HG03175 (cell line): Measurements from ENCODE around the gene TNF.
"Not testable (repeated sequence)": the region's sequence is repeated elsewhere in the genome, so short reads cannot be mapped to it uniquely, and the experiment has no call there.

Experiments used
- ATAC-seq: cut with Tn5 transposase; IDR thresholded peaks from one replicate; pipeline ENCODE4 v1.9.1; 2021; ENCODE audit warnings: mild to moderate bottlenecking, moderate library complexity; ENCODE audit not compliant: unreplicated experiment

The TNF gene

GRCh38 chr6:31543639-31544038, 31.7 kb upstream of the TNF start:
- no peak for ATAC-seq

- ATAC-seq: no peak
Observed at GRCh38 chr6:31544676-31545075, 30.7 kb upstream of the TNF start.

GRCh38 chr6:31545291-31545690, 30.1 kb upstream of the TNF start:
- ATAC-seq: no peak

- peak; percentile 49 for ATAC-seq
Observed at GRCh38 chr6:31546339-31546957, 28.9 kb upstream of the TNF start, which contains the start of gene ATP6V1G2. TSS of gene ATP6V1G2 (minus strand) at chr6:31546608. CDS start at chr6:31546559, 49 bp downstream.

- peak; percentile 69 for ATAC-seq
Observed at GRCh38 chr6:31546958-31547726, 28.2 kb upstream of the TNF start, which contains the start of gene NFKBIL1. TSS of gene NFKBIL1 (plus strand) at chr6:31547608. CDS start at chr6:31547695, 87 bp downstream.

- ATAC-seq: no peak
Observed at GRCh38 chr6:31547727-31548543, 27.4 kb upstream of the TNF start.

GRCh38 chr6:31548544-31548873, 26.9 kb upstream of the TNF start:
- ATAC-seq: no peak

GRCh38 chr6:31551371-31551770, 24.0 kb upstream of the TNF start:
- ATAC-seq: not testable (repeated sequence)

GRCh38 chr6:31556307-31556706, 19.1 kb upstream of the TNF start:
- no peak for ATAC-seq

- no peak for ATAC-seq
Observed at GRCh38 chr6:31557443-31558317, 17.7 kb upstream of the TNF start.

- ATAC-seq: no peak
Observed at GRCh38 chr6:31558318-31558625, 17.1 kb upstream of the TNF start.

- ATAC-seq: peak; percentile 32
Observed at GRCh38 chr6:31558631-31559500, 16.5 kb upstream of the TNF start.

GRCh38 chr6:31559606-31559957, 15.8 kb upstream of the TNF start:
- ATAC-seq: no peak

GRCh38 chr6:31559958-31560696, 15.2 kb upstream of the TNF start:
- ATAC-seq: peak; percentile 71

GRCh38 chr6:31560697-31561058, 14.7 kb upstream of the TNF start:
- ATAC-seq: no peak

- ATAC-seq: no peak
Observed at GRCh38 chr6:31567531-31568370, 7.6 kb upstream of the TNF start.

GRCh38 chr6:31568537-31568961, 6.8 kb upstream of the TNF start:
- ATAC-seq: peak; percentile 71

GRCh38 chr6:31569861-31570536, 5.4 kb upstream of the TNF start:
- no peak for ATAC-seq
